Stimulated activated naive B cell treated with anti-CD40 and anti-IgM and Interleukin-4, amounts not matched to agents 10 μg/mL and 1 μg/mL and 100 μg/mL, for 72 hours (primary cell): ENCODE results near the gene ZFAND3.

Experiments used
- ATAC-seq, 2 donors: fragments of 150-1000 bp; cut with Tn5 transposase; replicated peaks; 2 replicates each; pipeline ENCODE4 v1.10.0; 2021; ENCODE audit warnings: moderate library complexity in 1 of 2
- DNase-seq: peaks from one replicate; pipeline ENCODE4 v3.0.0; 2021
- H3K27ac Mint-ChIP-seq: one replicate; pipeline ENCODE4 v1.8.0; 2022; ENCODE audit warnings: mild to moderate bottlenecking, mixed read lengths
- H3K27me3 Mint-ChIP-seq, 2 donors: one replicate each; pipeline ENCODE4 v1.8.0; 2022; ENCODE audit warnings: mixed read lengths in 2 of 2
- H3K36me3 Mint-ChIP-seq, 2 donors: one replicate each; pipeline ENCODE4 v1.8.0; 2022; ENCODE audit warnings: mixed read lengths in 2 of 2, mild to moderate bottlenecking in 1 of 2
- H3K4me1 Mint-ChIP-seq, 2 donors: one replicate each; pipeline ENCODE4 v1.8.0; 2022; ENCODE audit warnings: mixed read lengths in 2 of 2, mild to moderate bottlenecking in 1 of 2
- H3K4me3 Mint-ChIP-seq, 2 donors: one replicate each; pipeline ENCODE4 v1.8.0; 2022; ENCODE audit warnings: mild to moderate bottlenecking in 2 of 2, mixed read lengths in 2 of 2, moderate library complexity in 1 of 2
- H3K9me3 Mint-ChIP-seq, 2 donors: one replicate each; pipeline ENCODE4 v1.8.0; 2022; ENCODE audit warnings: mixed read lengths in 2 of 2, mild to moderate bottlenecking in 1 of 2

Gene ZFAND3

GRCh38 chr6:38155144-38155543 is 335.6 kb downstream of the ZFAND3 start:
- H3K9me3 Mint-ChIP-seq, result peaks cover 0 to 1% of the 10 kb centered on the region in 2 donors
- no peak overlapping the region for H3K4me3 Mint-ChIP-seq
- H3K4me1 Mint-ChIP-seq, result peaks cover 0 to 6% of the 10 kb centered on the region in 2 donors
- peak overlapping the region; percentile 79 for H3K27ac Mint-ChIP-seq
- DNase-seq (no peak), ATAC-seq (no peak)
- no peaks in the 10 kb centered on the region for H3K27me3 Mint-ChIP-seq
- peaks cover 34 to 56% of the 10 kb centered on the region in 2 donors for H3K36me3 Mint-ChIP-seq

GRCh38 chr6:38155621-38156204 is 336.2 kb downstream of the ZFAND3 start:
- H3K36me3 Mint-ChIP-seq, result peaks cover 39 to 58% of the 10 kb centered on the region in 2 donors
- H3K27ac Mint-ChIP-seq, result no peak overlapping the region
- DNase-seq (no peak), ATAC-seq (no peak)
- peaks cover 0 to 6% of the 10 kb centered on the region in 2 donors for H3K4me1 Mint-ChIP-seq
- no peak overlapping the region for H3K4me3 Mint-ChIP-seq
- H3K27me3 Mint-ChIP-seq, result no peaks in the 10 kb centered on the region
- peaks cover 0 to 1% of the 10 kb centered on the region in 2 donors for H3K9me3 Mint-ChIP-seq

GRCh38 chr6:38156818-38157565 is 337.5 kb downstream of the ZFAND3 start:
- no peak for ATAC-seq
- peak overlapping the region; percentile 37 for H3K27ac Mint-ChIP-seq

GRCh38 chr6:38157905-38158304 is 338.4 kb downstream of the ZFAND3 start:
- Mint-ChIP-seq H3K4me3 (no peak overlapping the region), H3K27me3 (no peaks in the 10 kb centered on the region)

More at GRCh38 chr6:38156818-38157565, 337.5 kb downstream of the ZFAND3 start:
- peaks cover 0 to 10% of the 10 kb centered on the region in 2 donors for H3K4me1 Mint-ChIP-seq
- peaks cover 43 to 64% of the 10 kb centered on the region in 2 donors for H3K36me3 Mint-ChIP-seq
- no peak for DNase-seq
- no peak overlapping the region for H3K4me3 Mint-ChIP-seq
- no peaks in the 10 kb centered on the region for H3K27me3 Mint-ChIP-seq
- peaks cover 0 to 1% of the 10 kb centered on the region in 2 donors for H3K9me3 Mint-ChIP-seq

DNA sequence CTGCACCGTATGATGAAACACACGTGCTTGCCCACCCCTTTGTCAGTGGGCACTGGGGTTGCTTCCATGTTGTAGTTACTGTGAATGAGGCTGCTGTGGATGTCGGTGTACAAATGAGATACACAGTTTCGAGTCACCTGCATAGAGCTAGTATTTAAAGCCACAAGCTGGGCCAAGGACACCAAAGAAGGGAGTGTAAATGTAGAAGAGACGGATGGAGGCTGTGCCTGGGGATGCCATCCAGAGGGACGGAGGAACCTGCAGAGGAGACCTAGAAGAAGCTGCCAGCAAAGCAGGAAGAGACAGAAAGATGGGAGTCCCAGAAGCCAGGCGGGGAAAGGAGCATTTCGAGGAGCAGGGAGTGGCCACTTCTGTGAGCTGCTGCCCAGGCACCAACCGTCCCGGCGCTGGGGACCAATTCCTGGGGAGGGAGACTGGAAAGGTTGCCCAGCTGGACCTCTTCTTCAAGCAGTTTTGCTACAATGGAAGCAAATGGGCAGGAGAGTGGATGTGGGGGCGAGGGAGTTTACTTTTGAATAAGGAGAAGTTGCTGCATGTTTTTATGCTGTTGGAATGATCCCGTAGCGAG is 339.3 kb downstream of the ZFAND3 start:
- Mint-ChIP-seq H3K36me3 (peaks cover 33 to 54% of the 10 kb centered on the region in 2 donors), H3K9me3 (peaks cover 0 to 1% of the 10 kb centered on the region in 2 donors), H3K4me1 (peaks cover 0 to 6% of the 10 kb centered on the region in 2 donors), H3K27ac (peak overlapping the region; percentile 2), H3K27me3 (no peaks in the 10 kb centered on the region), H3K4me3 (no peak overlapping the region)
- no peak for DNase-seq
- ATAC-seq, result no peak

More at GRCh38 chr6:38157905-38158304, 338.4 kb downstream of the ZFAND3 start:
- H3K4me1 Mint-ChIP-seq, result peaks cover 0 to 10% of the 10 kb centered on the region in 2 donors
- H3K27ac Mint-ChIP-seq, result peak overlapping the region; percentile 49
- ATAC-seq (no peak), DNase-seq (no peak)
- peaks cover 37 to 57% of the 10 kb centered on the region in 2 donors for H3K36me3 Mint-ChIP-seq
- peaks cover 0 to 1% of the 10 kb centered on the region in 2 donors for H3K9me3 Mint-ChIP-seq

DNA sequence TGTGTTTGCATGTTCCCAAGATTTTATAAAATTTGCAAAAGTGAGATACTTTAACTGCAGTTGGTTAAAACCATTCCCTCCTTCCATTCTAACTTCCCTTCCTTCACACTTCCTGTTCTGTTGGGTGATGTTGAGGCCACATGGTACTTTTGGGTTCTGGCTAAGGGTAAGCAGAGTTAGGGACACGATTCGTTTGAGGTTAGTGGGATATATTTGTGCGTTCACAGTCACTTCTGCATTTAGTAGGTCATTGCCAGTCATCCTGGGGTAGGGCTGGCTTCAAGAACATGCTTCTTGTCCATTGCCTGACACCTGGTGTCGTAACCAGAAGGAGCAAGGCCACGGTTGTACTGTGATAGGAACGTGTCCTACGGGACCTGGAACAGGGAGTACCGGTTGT is 340.1 kb downstream of the ZFAND3 start:
- H3K36me3 Mint-ChIP-seq, result peaks cover 35 to 54% of the 10 kb centered on the region in 2 donors
- peaks cover 0 to 6% of the 10 kb centered on the region in 2 donors for H3K4me1 Mint-ChIP-seq
- H3K4me3 Mint-ChIP-seq, result no peak overlapping the region
- no peak for DNase-seq
- ATAC-seq, result peak in 1 of 2 donors; percentile 29
- H3K27ac Mint-ChIP-seq, result no peak overlapping the region
- H3K27me3 Mint-ChIP-seq, result no peaks in the 10 kb centered on the region
- H3K9me3 Mint-ChIP-seq, result peaks cover 0 to 1% of the 10 kb centered on the region in 2 donors

GRCh38 chr6:38160831-38161230 is 341.3 kb downstream of the ZFAND3 start:
- Mint-ChIP-seq H3K9me3 (peaks cover 0 to 1% of the 10 kb centered on the region in 2 donors), H3K4me3 (no peak overlapping the region), H3K4me1 (peaks cover 0 to 6% of the 10 kb centered on the region in 2 donors), H3K36me3 (peaks cover 31 to 51% of the 10 kb centered on the region in 2 donors), H3K27me3 (no peaks in the 10 kb centered on the region), H3K27ac (no peak overlapping the region)
- DNase-seq (no peak), ATAC-seq (no peak)

DNA sequence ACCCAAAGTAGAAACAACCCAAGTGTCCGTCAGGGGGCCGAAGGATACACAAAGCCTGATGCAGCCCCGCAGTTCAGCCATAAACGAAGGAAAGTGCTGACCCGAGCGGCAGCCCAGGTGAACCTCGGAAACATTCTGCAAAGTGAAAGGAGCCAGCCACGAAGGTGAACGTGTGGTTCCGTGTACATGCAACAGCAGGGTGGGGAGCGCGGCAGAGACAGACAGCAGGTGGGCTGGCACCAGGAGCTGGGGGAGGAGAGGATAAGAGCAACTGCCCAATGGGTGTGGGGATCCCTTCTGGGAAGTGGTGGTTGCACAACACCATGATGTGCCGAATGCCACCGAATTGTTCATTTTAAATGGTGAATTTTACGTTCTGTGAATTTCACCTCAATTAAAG is 341.8 kb downstream of the ZFAND3 start:
- Mint-ChIP-seq H3K9me3 (peaks cover 0 to 1% of the 10 kb centered on the region in 2 donors), H3K4me3 (no peak overlapping the region), H3K4me1 (peaks cover 0 to 6% of the 10 kb centered on the region in 2 donors), H3K27ac (no peak overlapping the region), H3K36me3 (peaks cover 31 to 48% of the 10 kb centered on the region in 2 donors), H3K27me3 (no peaks in the 10 kb centered on the region)
- no peak for DNase-seq
- ATAC-seq, result no peak

DNA sequence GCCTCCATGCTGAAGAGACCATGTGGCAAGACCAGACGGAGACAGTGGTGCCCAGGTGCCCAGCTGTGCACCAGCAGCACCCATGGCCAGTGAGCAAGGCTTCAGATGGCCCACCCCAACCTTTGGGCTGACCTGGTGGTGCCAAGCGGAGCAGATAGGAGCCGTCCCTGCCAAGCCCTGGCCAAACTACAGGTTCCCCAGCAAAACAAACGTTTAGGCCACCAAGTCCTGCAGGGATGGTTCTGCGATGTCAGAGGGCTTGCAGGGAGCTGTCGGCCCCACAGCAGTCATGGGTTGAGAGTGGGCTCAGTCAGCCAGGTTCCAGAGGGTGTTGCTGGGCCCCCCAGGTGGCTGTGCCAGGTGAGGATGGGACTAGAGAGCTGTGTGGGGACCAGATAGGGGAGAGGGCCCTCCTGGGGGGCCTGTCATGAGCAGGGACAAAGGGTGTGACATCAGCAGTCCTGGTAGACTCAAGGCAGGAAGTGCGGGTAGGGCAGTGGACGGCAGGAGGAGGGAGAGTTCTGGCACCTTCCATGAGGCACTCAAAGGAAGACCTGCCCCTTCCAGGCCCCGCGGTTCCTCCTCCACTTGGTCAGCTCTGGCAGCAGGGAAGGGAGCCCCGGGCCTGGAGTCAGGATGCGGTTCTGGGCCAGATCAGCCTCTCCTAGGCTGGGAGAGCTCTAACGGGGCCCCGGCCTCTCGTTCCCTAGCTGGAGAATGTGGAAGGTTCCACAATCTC is 342.4 kb downstream of the ZFAND3 start:
- DNase-seq (no peak), ATAC-seq (no peak)
- Mint-ChIP-seq H3K36me3 (peaks cover 31 to 52% of the 10 kb centered on the region in 2 donors), H3K9me3 (peaks cover 0 to 1% of the 10 kb centered on the region in 2 donors), H3K4me1 (peaks cover 0 to 6% of the 10 kb centered on the region in 2 donors), H3K27ac (no peak overlapping the region), H3K4me3 (peak overlapping the region in 1 of 2 donors; percentile 10), H3K27me3 (no peaks in the 10 kb centered on the region)

GRCh38 chr6:38162493-38163185 is 343.1 kb downstream of the ZFAND3 start:
- H3K27ac Mint-ChIP-seq, result peak overlapping the region; percentile 53
- H3K4me1 Mint-ChIP-seq, result peaks cover 0 to 6% of the 10 kb centered on the region in 2 donors
- H3K9me3 Mint-ChIP-seq, result peaks cover 0 to 1% of the 10 kb centered on the region in 2 donors
- ATAC-seq (no peak), DNase-seq (no peak)
- peaks cover 26 to 48% of the 10 kb centered on the region in 2 donors for H3K36me3 Mint-ChIP-seq
- H3K27me3 Mint-ChIP-seq, result no peaks in the 10 kb centered on the region
- no peak overlapping the region for H3K4me3 Mint-ChIP-seq

GRCh38 chr6:38163186-38164130 is 343.9 kb downstream of the ZFAND3 start:
- Mint-ChIP-seq H3K36me3 (peaks cover 20 to 45% of the 10 kb centered on the region in 2 donors), H3K27ac (peak overlapping the region; percentile 53), H3K27me3 (no peaks in the 10 kb centered on the region), H3K4me3 (no peak overlapping the region), H3K9me3 (peaks cover 0 to 1% of the 10 kb centered on the region in 2 donors), H3K4me1 (peaks cover 0 to 6% of the 10 kb centered on the region in 2 donors)
- ATAC-seq, result no peak
- DNase-seq, result no peak

- Mint-ChIP-seq H3K27me3 (no peaks in the 10 kb centered on the region), H3K4me1 (peaks cover 0 to 6% of the 10 kb centered on the region in 2 donors), H3K4me3 (no peak overlapping the region), H3K36me3 (peaks cover 15 to 43% of the 10 kb centered on the region in 2 donors), H3K9me3 (no peaks in the 10 kb centered on the region), H3K27ac (peak overlapping the region; percentile 53)
- DNase-seq, result no peak
- no peak for ATAC-seq
These were observed 344.6 kb downstream of the ZFAND3 start for GRCh38 chr6:38164131-38164481.

DNA sequence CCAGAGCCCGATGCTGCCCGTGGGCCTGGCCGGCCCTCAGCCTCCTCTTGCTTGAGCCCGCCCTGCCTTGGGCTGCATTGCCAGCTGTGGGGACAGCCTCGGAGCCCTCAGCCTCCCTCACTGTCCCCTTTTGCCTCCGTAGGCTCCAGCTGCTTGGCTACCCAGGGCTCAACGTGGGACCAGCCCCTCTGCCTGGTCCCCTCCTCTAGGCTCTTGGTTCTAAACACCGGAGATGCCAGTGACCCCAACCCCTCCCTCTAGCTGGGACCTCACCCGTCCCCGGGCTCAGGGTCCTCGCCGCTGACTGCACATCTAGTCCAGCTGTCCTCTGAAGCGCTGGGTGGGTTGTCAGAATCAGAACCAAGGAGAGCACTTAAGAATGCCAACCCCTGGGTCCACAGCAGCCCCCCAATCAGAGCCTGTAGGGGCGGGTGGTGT is 345.2 kb downstream of the ZFAND3 start:
- Mint-ChIP-seq H3K4me3 (no peak overlapping the region), H3K27me3 (no peaks in the 10 kb centered on the region), H3K36me3 (peaks cover 14 to 37% of the 10 kb centered on the region in 2 donors), H3K27ac (no peak overlapping the region), H3K4me1 (peaks cover 0 to 6% of the 10 kb centered on the region in 2 donors), H3K9me3 (no peaks in the 10 kb centered on the region)
- DNase-seq, result no peak
- ATAC-seq, result no peak
